Esophagus muscularis mucosa (tissue), 4 donors: ENCODE results near the gene POMC.

Experiments used
- CTCF ChIP-seq, 3 experiments: fragments of 200-600 bp in 2 of 3; fragments of 450-650 bp in 1 of 3; sonication (generic) in 2 of 3; IDR thresholded peaks; one replicate each; pipeline ENCODE4 v1.5.1; 2017 to 2019; ENCODE audit warnings: antibody characterized with exemption in 3 of 3, mild to moderate bottlenecking in 2 of 3, moderate library complexity in 1 of 3
- EP300 ChIP-seq: sonication (generic); formaldehyde crosslinking; IDR thresholded peaks from one replicate; pipeline ENCODE4 v1.6.1; 2017; ENCODE audit warnings: antibody characterized with exemption
- POLR2A ChIP-seq: fragments of 450-650 bp; IDR thresholded peaks from one replicate; pipeline ENCODE4 v1.6.1; 2017; ENCODE audit warnings: antibody characterized with exemption, moderate library complexity, mild to moderate bottlenecking, low read depth
- POLR2AphosphoS5 ChIP-seq, 2 donors: sonication (generic); formaldehyde crosslinking; IDR thresholded peaks; one replicate each; pipeline ENCODE4 v1.6.1; 2017; ENCODE audit warnings: antibody characterized with exemption in 2 of 2

- no peak for TF ChIP-seq EP300
- no peak for TF ChIP-seq POLR2A
- TF ChIP-seq POLR2AphosphoS5 (IDR thresholded peaks at IDR 0.05), result no peak
- TF ChIP-seq CTCF (IDR thresholded peaks at IDR 0.05), result no peak
Measured at GRCh38 chr2:25149646-25150045, 18.7 kb downstream of the POMC start.
